Measurements from ENCODE around the gene UNC119B.
A peak's percentile ranks its signal among the peaks of the same experiment; 100 is the strongest.

UNC119B gene

DNA sequence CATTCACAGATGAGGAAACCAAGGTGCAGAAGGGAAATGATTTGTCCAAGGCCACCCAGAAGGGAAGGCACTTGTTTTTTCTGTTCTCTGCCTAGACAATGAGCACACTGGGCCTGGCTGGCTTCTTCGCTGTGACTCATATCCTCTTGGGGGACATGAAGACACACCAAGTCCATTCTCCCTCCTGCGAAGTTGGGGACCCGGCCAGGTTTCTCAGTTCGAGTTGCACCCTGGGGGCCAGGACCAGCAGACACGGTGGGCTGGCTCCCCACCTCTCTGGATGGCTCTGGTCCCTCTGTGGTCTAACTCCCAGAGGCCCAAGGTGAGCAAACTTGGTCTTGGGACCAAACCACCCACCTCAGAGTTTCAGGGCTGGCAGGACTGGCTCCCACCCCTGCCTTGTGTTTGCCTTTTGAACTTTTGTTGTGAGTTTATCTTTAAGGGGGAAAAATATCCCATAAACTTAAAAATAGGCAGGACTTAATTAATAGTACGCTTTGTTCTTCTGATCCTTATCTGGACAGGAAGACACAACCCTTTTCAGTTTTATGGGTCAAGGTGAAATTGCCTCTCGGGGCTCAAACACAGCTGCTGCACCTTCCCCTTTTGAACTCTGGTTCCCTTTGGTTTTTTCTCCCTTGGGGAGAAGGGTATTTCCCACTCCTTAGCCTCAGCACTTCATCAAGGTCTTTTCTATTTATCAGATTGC lies 32.3 kb upstream of the UNC119B start:
- no peaks in the 10 kb centered on the region for H3K36me3 ChIP-seq (ENCODE audit: control insufficient read depth in 2 of 2, insufficient read depth in 1 of 2, low read length in 2 of 2)
- POLR2A ChIA-PET, result interaction anchor here (0.6 kb wide), 1 partner anchor 223 kb away, joined by 7 read pairs; no protein-coding TSS in a partner anchor
- H3K4me1 ChIP-seq (ENCODE audit: control insufficient read depth, insufficient read depth, low read length), result no peaks in the 10 kb centered on the region
- H3K27ac ChIP-seq (ENCODE audit: extremely low read depth, low read depth, low read length), result no peak overlapping the region
- peak; percentile 53 for TF ChIP-seq GLIS1 (tag by site-specific recombination; IDR thresholded peaks at IDR 0.05)
- no peak for TF ChIP-seq SP3 (tag by site-specific recombination; IDR thresholded peaks at IDR 0.05)
- TF ChIP-seq TCF7L2 (IDR thresholded peaks at IDR 0.05; ENCODE audit: borderline replicate concordance, low read depth, low read length), result peak; percentile 32; the same call in 1 of the 2 replicates
- H3K4me3 ChIP-seq (ENCODE audit: low read depth, low read length), result no peak overlapping the region
- no peaks in the 10 kb centered on the region for H3K9me3 ChIP-seq (ENCODE audit: control insufficient read depth, insufficient read depth, low read depth, low read length)
- CTCF ChIA-PET, result interaction anchor here (1.3 to 3.4 kb wide), 3 partner anchors 29 to 31 kb away, joined by 3 to 25 read pairs (median 7); no protein-coding TSS in a partner anchor

DNA sequence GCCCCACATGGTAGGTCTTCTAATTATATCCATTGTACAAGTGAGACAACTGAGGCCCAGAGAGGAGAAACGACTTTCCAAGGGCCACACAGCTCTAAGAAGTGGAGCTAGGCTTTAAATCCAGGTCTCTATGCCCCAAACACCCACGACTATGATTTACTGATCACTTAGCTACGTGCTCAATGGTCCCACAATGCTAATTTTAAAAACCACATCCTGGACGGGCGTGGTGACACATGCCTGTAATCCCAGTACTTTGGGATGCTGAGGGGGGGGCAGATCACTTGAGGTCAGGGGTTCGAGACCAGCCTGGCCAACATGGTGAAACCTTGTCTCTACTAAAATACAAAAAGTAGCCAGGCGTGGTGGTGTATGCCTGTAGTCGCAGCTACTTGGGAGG lies 31.7 kb upstream of the UNC119B start:
- H3K27ac ChIP-seq (ENCODE audit: extremely low read depth, low read depth, low read length), result no peak overlapping the region
- no peaks in the 10 kb centered on the region for H3K9me3 ChIP-seq (ENCODE audit: control insufficient read depth, insufficient read depth, low read depth, low read length)
- H3K4me3 ChIP-seq (ENCODE audit: low read depth, low read length), result no peak overlapping the region
- H3K36me3 ChIP-seq (ENCODE audit: control insufficient read depth in 2 of 2, insufficient read depth in 1 of 2, low read length in 2 of 2), result no peaks in the 10 kb centered on the region
- CTCF ChIA-PET, result interaction anchor here (1.3 to 2.0 kb wide), 2 partner anchors 29 to 32 kb away, joined by 3 to 7 read pairs; no protein-coding TSS in a partner anchor
- TF ChIP-seq, protein P1, sequence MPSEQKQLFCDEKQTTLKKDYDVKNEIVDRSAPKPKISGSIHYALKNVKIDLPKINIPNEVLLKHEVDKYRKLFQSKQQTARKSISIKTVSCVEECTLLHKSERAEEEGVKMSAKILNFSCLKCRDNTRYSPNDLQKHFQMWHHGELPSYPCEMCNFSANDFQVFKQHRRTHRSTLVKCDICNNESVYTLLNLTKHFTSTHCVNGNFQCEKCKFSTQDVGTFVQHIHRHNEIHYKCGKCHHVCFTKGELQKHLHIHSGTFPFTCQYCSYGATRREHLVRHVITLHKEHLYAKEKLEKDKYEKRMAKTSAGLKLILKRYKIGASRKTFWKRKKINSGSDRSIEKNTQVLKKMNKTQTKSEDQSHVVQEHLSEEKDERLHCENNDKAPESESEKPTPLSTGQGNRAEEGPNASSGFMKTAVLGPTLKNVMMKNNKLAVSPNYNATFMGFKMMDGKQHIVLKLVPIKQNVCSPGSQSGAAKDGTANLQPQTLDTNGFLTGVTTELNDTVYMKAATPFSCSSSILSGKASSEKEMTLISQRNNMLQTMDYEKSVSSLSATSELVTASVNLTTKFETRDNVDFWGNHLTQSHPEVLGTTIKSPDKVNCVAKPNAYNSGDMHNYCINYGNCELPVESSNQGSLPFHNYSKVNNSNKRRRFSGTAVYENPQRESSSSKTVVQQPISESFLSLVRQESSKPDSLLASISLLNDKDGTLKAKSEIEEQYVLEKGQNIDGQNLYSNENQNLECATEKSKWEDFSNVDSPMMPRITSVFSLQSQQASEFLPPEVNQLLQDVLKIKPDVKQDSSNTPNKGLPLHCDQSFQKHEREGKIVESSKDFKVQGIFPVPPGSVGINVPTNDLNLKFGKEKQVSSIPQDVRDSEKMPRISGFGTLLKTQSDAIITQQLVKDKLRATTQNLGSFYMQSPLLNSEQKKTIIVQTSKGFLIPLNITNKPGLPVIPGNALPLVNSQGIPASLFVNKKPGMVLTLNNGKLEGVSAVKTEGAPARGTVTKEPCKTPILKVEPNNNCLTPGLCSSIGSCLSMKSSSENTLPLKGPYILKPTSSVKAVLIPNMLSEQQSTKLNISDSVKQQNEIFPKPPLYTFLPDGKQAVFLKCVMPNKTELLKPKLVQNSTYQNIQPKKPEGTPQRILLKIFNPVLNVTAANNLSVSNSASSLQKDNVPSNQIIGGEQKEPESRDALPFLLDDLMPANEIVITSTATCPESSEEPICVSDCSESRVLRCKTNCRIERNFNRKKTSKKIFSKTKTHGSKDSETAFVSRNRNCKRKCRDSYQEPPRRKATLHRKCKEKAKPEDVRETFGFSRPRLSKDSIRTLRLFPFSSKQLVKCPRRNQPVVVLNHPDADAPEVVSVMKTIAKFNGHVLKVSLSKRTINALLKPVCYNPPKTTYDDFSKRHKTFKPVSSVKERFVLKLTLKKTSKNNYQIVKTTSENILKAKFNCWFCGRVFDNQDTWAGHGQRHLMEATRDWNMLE (tag by site-specific recombination; conservative IDR thresholded peaks at IDR 0.05; ENCODE audit: low read depth), result no peak
- no peak for TF ChIP-seq ZXDB (tag by site-specific recombination; IDR thresholded peaks at IDR 0.05)
- TF ChIP-seq ZNF677 (tag by site-specific recombination; IDR thresholded peaks at IDR 0.05), result no peak
- TF ChIP-seq BCL11B (tag by site-specific recombination; IDR thresholded peaks at IDR 0.05; ENCODE audit: low read depth), result no peak
- TF ChIP-seq WT1 (tag by site-specific recombination; IDR thresholded peaks at IDR 0.05), result no peak
- TF ChIP-seq, protein P2, sequence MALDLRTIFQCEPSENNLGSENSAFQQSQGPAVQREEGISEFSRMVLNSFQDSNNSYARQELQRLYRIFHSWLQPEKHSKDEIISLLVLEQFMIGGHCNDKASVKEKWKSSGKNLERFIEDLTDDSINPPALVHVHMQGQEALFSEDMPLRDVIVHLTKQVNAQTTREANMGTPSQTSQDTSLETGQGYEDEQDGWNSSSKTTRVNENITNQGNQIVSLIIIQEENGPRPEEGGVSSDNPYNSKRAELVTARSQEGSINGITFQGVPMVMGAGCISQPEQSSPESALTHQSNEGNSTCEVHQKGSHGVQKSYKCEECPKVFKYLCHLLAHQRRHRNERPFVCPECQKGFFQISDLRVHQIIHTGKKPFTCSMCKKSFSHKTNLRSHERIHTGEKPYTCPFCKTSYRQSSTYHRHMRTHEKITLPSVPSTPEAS (tag by site-specific recombination; IDR thresholded peaks at IDR 0.05), result no peak
- no peak for TF ChIP-seq ZNF558 (tag by site-specific recombination; IDR thresholded peaks at IDR 0.05)
- TF ChIP-seq, protein P3, sequence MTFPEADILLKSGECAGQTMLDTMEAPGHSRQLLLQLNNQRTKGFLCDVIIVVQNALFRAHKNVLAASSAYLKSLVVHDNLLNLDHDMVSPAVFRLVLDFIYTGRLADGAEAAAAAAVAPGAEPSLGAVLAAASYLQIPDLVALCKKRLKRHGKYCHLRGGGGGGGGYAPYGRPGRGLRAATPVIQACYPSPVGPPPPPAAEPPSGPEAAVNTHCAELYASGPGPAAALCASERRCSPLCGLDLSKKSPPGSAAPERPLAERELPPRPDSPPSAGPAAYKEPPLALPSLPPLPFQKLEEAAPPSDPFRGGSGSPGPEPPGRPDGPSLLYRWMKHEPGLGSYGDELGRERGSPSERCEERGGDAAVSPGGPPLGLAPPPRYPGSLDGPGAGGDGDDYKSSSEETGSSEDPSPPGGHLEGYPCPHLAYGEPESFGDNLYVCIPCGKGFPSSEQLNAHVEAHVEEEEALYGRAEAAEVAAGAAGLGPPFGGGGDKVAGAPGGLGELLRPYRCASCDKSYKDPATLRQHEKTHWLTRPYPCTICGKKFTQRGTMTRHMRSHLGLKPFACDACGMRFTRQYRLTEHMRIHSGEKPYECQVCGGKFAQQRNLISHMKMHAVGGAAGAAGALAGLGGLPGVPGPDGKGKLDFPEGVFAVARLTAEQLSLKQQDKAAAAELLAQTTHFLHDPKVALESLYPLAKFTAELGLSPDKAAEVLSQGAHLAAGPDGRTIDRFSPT (tag by site-specific recombination; IDR thresholded peaks at IDR 0.05), result no peak
- no peak for TF ChIP-seq ZNF341 (tag by site-specific recombination; IDR thresholded peaks at IDR 0.05; ENCODE audit: low read depth)
- TF ChIP-seq, protein P4, sequence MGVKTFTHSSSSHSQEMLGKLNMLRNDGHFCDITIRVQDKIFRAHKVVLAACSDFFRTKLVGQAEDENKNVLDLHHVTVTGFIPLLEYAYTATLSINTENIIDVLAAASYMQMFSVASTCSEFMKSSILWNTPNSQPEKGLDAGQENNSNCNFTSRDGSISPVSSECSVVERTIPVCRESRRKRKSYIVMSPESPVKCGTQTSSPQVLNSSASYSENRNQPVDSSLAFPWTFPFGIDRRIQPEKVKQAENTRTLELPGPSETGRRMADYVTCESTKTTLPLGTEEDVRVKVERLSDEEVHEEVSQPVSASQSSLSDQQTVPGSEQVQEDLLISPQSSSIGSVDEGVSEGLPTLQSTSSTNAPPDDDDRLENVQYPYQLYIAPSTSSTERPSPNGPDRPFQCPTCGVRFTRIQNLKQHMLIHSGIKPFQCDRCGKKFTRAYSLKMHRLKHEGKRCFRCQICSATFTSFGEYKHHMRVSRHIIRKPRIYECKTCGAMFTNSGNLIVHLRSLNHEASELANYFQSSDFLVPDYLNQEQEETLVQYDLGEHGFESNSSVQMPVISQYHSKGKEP (tag by site-specific recombination; IDR thresholded peaks at IDR 0.05), result no peak
- TF ChIP-seq ZNF133 (tag by site-specific recombination; IDR thresholded peaks at IDR 0.05), result no peak
- TF ChIP-seq, protein P5, sequence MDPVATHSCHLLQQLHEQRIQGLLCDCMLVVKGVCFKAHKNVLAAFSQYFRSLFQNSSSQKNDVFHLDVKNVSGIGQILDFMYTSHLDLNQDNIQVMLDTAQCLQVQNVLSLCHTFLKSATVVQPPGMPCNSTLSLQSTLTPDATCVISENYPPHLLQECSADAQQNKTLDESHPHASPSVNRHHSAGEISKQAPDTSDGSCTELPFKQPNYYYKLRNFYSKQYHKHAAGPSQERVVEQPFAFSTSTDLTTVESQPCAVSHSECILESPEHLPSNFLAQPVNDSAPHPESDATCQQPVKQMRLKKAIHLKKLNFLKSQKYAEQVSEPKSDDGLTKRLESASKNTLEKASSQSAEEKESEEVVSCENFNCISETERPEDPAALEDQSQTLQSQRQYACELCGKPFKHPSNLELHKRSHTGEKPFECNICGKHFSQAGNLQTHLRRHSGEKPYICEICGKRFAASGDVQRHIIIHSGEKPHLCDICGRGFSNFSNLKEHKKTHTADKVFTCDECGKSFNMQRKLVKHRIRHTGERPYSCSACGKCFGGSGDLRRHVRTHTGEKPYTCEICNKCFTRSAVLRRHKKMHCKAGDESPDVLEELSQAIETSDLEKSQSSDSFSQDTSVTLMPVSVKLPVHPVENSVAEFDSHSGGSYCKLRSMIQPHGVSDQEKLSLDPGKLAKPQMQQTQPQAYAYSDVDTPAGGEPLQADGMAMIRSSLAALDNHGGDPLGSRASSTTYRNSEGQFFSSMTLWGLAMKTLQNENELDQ (tag by site-specific recombination; IDR thresholded peaks at IDR 0.05; ENCODE audit: low read depth), result no peak
- no peak for TF ChIP-seq ZNF146 (tag by site-specific recombination; IDR thresholded peaks at IDR 0.05)
- no peak for TF ChIP-seq GLIS2 (tag by site-specific recombination; IDR thresholded peaks at IDR 0.05)
- POLR2A ChIA-PET, result interaction anchor here (0.6 to 1.1 kb wide), 4 partner anchors 16 to 223 kb away, joined by 3 to 7 read pairs (median 5); partner anchors contain the start of gene POP5
- H3K4me1 ChIP-seq (ENCODE audit: control insufficient read depth, insufficient read depth, low read length), result no peaks in the 10 kb centered on the region

All from HEK293 (cell line).